ENCODE results near the gene CYP3A5. TPM values are rescaled to one million over a fixed set of nuclear protein-coding genes. Genes with fewer than 3 reads are reported as not detected.

The CYP3A5 gene
- total and polyA plus RNA-seq, 9 of the 15 experiments (the other 6 are each of a cell fraction or from before 2014, with no cell fraction given), result 0.73 to 2.8 (median 1.5) TPM

GRCh38 chr7:99723201-99723600, 43.4 kb upstream of the CYP3A5 start (continued):
- TF ChIP-seq HDAC1 (IDR thresholded peaks at IDR 0.05) (peak in 1 of 2 experiments; percentile 76; a peak in 1 of 4 replicates), KLF16 (IDR thresholded peaks at IDR 0.05) (peak; percentile 75; the same call in 1 of the 2 replicates), GATA2 (CRISPR knock-in tag; IDR thresholded peaks at IDR 0.05) (peak; percentile 80), SOX6 (IDR thresholded peaks at IDR 0.05) (peak; percentile 81), BCOR (IDR thresholded peaks at IDR 0.05) (peak; percentile 33; the same call in 1 of the 2 replicates), ELF4 (CRISPR knock-in tag; IDR thresholded peaks at IDR 0.05) (peak; percentile 67; the same call in 1 of the 2 replicates), TCF3 (CRISPR knock-in tag; IDR thresholded peaks at IDR 0.05) (peak; percentile 92)
- TF ChIP-seq, protein P1, sequence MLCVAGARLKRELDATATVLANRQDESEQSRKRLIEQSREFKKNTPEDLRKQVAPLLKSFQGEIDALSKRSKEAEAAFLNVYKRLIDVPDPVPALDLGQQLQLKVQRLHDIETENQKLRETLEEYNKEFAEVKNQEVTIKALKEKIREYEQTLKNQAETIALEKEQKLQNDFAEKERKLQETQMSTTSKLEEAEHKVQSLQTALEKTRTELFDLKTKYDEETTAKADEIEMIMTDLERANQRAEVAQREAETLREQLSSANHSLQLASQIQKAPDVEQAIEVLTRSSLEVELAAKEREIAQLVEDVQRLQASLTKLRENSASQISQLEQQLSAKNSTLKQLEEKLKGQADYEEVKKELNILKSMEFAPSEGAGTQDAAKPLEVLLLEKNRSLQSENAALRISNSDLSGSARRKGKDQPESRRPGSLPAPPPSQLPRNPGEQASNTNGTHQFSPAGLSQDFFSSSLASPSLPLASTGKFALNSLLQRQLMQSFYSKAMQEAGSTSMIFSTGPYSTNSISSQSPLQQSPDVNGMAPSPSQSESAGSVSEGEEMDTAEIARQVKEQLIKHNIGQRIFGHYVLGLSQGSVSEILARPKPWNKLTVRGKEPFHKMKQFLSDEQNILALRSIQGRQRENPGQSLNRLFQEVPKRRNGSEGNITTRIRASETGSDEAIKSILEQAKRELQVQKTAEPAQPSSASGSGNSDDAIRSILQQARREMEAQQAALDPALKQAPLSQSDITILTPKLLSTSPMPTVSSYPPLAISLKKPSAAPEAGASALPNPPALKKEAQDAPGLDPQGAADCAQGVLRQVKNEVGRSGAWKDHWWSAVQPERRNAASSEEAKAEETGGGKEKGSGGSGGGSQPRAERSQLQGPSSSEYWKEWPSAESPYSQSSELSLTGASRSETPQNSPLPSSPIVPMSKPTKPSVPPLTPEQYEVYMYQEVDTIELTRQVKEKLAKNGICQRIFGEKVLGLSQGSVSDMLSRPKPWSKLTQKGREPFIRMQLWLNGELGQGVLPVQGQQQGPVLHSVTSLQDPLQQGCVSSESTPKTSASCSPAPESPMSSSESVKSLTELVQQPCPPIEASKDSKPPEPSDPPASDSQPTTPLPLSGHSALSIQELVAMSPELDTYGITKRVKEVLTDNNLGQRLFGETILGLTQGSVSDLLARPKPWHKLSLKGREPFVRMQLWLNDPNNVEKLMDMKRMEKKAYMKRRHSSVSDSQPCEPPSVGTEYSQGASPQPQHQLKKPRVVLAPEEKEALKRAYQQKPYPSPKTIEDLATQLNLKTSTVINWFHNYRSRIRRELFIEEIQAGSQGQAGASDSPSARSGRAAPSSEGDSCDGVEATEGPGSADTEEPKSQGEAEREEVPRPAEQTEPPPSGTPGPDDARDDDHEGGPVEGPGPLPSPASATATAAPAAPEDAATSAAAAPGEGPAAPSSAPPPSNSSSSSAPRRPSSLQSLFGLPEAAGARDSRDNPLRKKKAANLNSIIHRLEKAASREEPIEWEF (CRISPR knock-in tag; IDR thresholded peaks at IDR 0.05), result peak; percentile 90; the same call in 1 of the 2 replicates
- TF ChIP-seq, protein P2, sequence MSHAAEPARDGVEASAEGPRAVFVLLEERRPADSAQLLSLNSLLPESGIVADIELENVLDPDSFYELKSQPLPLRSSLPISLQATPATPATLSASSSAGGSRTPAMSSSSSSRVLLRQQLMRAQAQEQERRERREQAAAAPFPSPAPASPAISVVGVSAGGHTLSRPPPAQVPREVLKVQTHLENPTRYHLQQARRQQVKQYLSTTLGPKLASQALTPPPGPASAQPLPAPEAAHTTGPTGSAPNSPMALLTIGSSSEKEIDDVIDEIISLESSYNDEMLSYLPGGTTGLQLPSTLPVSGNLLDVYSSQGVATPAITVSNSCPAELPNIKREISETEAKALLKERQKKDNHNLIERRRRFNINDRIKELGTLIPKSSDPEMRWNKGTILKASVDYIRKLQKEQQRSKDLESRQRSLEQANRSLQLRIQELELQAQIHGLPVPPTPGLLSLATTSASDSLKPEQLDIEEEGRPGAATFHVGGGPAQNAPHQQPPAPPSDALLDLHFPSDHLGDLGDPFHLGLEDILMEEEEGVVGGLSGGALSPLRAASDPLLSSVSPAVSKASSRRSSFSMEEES (CRISPR knock-in tag; IDR thresholded peaks at IDR 0.05), result peak; percentile 81
- TF ChIP-seq, protein P3, sequence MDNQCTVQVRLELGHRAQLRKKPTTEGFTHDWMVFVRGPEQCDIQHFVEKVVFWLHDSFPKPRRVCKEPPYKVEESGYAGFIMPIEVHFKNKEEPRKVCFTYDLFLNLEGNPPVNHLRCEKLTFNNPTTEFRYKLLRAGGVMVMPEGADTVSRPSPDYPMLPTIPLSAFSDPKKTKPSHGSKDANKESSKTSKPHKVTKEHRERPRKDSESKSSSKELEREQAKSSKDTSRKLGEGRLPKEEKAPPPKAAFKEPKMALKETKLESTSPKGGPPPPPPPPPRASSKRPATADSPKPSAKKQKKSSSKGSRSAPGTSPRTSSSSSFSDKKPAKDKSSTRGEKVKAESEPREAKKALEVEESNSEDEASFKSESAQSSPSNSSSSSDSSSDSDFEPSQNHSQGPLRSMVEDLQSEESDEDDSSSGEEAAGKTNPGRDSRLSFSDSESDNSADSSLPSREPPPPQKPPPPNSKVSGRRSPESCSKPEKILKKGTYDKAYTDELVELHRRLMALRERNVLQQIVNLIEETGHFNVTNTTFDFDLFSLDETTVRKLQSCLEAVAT (IDR thresholded peaks at IDR 0.05), result 0 out of 4 replicates have a peak, but pooled peaks of 1 of the 2 experiments have one; percentile 36

All from K562 (cell line).